NCI-H524 (cell line): ENCODE results near the gene PLPP3.
A peak's percentile ranks its signal among the peaks of the same experiment; 100 is the strongest.
"Not testable (repeated sequence)": the region's sequence is repeated elsewhere in the genome, so short reads cannot be mapped to it uniquely, and the experiment has no call there.

Source experiments
- DNase-seq, 2 experiments: peaks; one replicate each; lab custom pipeline; 2025; lab: John Stamatoyannopoulos, UW

The PLPP3 gene

DNA sequence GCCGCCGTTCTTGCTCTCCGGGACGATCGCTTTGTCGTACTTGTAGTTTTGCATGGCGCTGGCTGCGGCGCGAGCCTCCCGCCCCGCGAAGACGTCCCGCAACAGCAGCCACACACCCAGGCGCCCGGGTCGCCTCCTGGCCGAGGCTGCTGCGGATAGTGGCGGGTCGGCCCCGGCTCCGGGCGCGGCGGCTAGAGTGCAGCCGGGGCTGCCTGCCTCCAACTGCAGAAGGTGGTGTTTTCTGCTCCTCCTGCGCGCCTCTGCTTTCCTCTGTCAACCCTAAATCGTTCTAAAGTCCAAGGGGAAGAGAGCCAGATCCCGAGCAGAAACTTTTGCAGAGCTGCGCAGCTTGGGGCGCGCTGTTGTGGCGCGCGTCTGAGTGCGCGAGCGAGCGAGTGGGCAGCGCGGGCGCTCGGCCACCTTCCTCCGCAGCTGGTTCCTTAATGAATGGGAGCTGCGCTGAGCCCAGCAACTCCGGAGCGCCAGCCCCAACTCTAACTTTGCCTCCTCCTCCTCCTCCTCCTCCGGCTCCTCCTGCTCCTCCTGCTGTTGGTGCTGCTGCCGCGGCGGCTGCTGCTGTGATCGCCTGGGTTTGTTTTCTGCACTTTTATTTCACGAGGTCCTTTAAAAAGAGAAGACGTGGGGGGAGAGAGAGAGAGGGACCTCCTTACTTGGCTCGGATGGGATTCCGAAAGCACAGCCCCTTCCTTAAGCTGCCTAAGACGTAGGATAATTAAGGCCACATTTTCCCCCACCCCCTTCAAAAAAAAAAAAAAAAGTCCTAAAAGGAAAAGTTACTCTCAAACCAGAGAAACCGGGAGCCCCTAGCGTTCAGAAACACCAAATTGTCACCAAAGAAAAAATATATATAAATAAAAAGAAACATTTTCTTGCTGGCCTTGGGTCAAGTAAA, at the start of gene PLPP3:
Gene PLPP3, minus strand, starts transcription at position 601 of the 913 bp plus-strand sequence. Its CDS starts 547 bp downstream, at position 54.
- peak; percentile 87 to 88 for DNase-seq

DNA sequence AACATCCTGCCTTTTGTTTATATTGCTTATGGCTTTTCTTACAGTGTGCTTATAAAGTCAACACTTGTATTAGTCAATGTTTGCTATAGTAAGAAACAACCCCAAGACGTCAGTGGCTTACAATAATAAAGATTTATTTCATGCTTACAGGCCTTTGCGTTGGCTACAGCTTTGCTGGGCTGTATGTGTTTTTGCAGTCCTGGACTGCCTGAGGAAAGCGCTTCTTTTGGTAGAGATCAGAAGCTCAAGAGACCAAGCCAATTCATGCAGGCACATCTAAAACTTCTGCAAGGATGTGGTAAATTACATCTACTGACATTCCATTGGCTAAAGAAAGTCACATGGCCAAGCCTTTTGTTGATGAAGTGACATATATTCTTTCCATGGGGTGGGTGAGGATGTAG, 48.3 kb upstream of the PLPP3 start:
- no peak for DNase-seq

DNA sequence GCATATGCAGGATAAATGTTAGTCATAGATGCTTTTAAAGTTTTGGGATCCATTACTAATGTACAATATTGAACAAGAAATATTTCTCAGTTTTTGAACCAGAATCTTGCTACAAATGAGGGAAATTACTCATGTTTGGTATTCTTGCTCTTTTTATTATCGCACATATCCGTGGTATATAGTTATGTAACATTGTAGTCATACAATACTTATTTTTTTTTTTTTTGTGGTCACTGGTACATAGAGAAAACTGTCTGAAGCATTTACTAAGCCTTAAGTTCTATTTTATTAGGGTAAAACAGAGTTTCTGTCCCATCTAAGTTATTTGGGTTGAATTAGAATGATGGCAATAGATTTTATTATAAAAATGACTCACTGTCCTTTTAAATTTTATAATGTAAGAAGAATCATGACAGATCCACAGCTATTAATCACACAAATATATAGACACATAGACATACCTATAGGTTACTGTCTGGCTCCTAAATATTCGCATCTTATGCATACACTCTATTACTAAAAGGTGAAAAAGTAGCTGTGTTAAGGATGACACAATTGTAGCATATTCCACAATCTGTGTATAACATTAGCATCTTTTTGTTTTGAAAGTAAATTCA, 47.8 kb upstream of the PLPP3 start:
- DNase-seq: no peak

DNA sequence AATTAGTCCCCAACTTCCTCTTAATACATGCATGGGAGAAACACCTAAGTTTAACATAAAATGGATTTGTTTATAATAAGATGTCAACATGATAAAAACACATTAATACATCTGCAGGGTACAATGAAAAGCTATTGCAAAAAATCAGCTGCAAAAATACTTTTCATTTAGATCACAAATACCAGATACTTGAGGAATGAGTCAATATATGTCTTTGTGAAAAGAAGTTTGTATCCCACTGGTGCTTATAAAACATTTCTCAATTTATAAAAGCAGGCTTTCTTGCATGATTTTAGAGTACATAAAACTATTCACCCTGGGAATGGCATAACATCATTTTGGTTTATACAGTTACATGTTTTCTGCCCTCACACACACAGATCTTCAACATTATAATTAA, 47.2 kb upstream of the PLPP3 start:
- no peak for DNase-seq

DNA sequence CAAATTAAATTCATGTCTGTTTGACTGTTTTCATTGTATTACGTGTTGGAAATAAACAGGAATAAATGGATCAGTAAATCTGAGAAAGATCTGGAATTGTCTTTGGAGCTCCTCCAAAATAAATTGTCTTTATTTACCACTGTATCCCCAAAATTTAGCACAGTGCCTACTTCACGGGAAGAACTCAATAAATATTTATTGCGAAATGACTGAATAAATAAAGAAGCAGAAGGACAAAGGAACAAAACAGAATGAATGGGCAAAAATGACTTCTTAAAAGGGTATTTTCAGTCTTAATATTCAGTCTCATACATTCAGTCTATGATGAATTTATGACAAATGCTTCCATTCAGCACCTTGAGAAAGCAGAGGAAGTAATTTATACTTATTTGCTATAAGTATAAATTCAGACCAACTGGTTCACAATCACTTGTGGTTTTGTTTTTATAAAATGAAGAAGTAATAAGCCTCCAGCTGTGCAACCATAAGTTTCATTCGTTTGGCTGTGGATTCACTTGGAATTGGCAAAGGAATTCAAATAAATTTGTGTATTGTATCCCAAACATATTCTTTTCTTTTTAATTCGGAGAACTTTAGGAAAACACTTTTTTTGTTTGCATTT, 46.6 kb upstream of the PLPP3 start:
- no peak for DNase-seq

DNA sequence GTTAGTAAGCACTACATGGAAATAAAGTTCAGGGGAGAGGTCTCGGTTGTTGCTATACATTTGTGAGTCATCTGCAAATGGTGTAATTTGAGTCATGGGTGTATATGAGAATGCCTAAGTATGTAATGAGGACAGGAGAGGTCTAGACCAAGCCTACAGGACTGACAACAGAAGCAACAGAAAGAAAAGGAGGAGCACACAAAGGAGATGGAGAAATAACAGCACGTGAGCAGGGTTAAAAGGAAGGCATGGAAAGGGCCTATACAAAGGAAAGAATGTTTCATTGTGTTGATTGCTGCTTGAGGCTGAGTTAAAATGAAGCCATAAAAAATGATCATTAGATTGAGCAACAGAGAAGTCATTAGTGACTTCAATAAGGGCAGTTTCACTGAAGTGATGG, 37.8 kb upstream of the PLPP3 start:
- no peak for DNase-seq

DNA sequence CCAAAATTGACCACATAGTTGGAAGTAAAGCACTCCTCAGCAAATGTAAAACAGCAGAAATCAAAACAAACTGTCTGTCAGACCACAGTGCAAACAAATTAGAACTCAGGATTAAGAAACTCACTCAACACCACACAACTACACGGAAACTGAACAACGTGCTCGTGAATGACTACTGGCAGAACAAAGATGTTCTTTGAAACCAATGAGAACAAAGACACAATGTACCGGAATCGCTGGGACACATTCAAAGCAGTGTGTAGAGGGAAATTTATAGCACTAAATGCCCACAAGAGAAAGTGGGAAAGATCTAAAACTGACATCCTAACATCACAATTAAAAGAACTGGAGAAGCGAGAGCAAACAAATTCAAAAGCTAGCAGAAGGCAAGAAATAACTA, 31.4 kb upstream of the PLPP3 start:
- DNase-seq: not testable (repeated sequence)

DNA sequence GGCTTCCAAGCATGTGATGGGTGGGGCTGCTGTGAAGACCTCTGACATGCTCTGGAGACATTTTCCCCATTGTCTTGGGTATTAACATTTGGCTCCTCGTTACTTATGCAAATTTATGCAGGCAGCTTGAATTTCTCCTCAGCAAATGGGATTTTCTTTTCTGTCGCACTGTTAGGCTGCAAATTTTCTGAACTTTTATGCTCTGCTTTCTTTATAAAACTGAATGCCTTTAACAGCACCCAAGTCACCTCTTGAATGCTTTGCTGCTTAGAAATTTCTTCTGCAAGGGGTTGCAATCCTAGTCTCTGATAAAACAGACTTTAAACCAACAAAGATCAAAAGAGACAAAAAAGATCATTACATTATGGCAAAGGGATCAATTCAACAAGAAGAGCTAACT, 30.7 kb upstream of the PLPP3 start:
- not testable (repeated sequence) for DNase-seq

DNA sequence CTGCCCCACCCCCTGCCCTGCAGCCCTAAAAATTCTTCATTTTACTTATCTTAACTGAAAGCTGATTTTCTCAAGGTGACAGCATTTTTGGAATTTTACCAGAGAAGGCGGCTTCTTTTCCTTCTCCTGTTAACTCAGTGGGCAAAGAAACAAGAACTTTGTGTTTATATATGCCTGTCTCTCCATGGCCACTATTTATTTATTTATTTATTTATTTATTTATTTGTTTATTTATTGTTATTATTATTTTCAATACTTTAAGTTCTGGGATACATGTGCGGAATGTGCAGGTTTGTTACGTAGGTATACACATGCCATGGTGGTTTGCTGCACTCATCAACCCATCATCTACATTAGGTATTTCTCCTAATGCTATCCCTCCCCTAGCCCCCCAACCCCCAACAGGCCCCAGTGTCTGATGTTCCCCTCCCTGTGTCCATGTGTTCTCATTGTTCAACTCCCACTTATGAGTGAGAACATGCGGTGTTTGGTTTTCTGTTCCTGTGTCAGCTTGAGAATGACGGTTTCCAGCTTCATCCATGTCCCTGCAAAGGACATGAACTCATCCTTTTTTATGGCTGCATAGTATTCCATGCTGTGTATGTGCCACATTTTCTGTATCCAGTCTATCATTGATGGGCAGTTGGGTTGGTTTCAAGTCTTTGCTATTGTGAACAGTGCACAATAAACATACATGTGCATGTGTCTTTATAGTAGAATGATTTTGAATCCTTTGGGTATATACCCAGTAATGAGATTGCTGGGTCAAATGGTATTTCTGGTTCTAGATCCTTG, 16.2 kb upstream of the PLPP3 start:
- not testable (repeated sequence) for DNase-seq

DNA sequence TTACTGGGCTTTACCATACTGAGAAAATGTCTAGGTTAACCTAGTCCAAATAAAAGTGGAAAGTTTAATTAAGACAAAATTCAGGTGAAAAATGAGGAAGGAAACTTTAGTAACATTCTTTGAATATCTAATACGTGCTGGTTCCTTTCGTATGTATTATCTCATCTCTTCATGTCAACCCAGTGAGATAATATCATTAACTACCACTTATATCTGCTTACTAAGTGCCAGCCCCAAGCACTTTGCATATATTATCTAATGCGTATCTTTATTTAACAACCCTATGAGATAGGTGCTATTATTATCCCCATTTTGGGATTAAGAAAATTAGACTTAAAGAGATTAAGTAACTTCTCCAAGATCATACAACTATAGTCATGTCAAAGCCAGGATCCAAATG, 12.5 kb upstream of the PLPP3 start:
- DNase-seq: peak in 1 of 2 experiments; percentile 65

DNA sequence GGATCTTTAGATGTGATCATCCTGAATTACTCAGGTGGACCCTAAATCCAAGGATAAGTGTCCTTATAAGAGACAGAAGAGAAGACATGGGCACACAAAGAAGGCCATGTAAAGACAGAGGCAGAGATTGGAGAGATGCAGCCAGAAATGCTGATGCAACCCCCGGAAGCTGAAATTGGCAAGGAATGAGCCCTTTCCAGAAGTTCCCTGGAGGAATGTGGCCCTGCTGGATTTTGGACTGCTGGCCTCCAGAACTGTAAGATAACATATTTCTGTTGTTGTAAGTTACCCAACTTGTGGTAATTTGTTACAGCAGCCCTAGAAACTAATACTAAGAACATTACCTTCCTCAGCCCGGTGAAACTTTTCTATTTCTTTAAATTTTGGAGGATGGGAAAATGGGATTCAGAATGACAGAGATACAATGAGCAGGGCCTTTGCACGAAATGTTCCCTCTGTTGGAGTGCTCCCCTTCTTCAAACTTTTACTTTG, 11.2 kb upstream of the PLPP3 start:
- no peak for DNase-seq

DNA sequence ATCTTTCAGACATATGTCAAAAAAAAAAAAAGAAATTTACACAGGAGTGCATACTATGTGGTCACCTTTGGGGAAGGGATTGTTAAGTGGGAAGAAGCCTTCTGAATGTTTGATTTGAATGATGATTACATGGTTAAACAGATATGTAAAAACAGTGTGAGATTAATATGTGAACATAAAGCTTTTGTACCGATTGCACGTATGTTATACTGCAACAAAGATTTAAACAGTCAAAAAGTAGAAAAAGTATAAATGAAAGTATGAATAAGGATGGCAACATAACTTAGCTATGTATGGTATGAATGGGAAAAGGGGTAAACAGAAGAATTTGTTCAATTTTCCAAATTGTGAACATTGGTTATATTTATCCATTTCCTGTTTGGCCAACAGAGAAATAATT, 10.0 kb upstream of the PLPP3 start:
- no peak for DNase-seq

DNA sequence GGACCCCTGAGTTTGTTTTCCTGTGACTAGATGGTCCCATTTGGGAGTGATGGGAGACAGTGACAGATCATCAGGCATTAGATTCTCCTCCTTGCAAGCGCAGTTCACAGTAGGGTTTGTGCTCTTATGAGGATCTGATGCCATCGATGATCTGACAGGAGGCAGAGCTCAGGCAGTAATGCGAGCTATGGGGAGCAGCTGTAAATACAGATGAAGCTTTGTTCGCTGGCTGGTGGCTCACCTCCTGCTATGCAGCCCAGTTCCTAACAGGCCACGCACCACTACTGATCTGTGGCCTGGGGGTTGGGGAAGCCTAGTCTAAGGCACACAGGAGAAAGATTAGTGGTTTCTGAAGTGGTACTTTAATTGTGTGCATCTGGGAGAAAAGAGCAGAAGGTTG, 7.1 kb upstream of the PLPP3 start:
- no peak for DNase-seq

DNA sequence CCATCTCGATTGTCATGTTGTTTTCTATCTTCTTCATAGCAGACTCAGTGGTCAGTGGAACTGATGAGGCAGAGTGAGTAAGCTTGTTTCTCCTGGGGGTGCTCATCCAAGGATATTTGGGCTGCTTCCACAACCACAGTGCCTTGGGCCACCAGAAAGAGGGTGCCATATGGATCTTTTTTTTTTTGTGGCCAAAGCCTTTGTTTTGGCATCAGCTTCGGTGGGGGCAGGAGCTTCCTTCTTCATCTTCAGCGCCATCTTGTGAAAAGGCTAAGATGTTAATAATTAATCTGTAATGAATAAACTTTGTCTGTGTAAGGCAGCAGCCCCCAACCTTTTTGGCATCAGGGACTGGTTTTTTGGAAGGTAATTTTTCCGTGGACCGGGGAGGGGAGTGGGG, 6.6 kb upstream of the PLPP3 start:
- DNase-seq: peak; percentile 8 to 24

DNA sequence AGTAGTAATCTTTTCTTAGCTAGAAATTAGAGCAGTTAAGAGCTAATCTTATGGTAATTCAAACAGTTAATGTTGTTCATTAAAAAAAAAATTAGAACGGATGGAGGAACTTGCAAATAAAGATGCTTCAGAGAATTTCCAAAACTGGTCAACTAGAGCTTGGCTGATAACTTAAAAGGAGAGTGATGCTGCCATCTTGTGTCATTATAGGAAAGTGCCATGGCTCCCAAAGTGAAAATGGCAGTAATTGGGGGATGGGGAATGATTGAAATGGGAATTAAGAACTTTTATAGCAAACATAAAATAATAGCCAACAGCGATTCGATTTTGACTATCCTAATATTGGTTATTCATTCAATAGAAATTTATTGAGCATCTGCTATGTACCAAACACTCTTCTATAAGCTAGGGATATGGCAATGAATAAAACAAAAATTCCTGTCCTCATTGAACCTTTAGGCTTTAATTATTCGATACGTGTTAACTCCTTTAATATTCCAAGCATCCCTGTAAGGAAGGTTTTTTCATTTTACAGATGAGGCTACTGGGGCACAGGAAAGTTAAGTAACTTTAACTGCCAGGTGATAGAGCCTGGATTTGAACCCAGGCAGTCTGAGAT, 5.7 kb upstream of the PLPP3 start:
- peak in 1 of 2 experiments; percentile 63 for DNase-seq

DNA sequence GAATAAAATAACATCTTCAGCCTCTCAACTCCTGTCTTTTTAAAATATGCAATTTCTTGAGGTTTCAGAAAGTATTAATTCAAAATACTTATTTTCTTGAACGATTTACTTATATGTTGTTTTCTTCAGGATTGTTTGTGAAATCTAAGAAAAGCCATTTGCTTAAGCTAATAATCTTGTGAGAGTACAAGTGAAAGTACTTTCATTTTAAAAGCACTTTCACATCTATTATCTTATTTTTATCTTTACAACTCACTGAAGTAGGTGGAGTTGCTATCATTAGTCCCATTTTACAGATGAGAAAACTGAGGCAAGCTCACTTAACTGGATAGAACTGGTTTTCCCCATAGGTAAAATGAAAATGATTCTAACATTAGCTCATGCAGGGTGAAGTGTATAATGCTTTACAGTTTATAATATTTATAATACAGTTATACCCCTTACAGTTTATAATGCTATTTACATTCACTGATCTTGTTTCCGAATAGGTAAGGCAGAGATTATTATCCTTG, 4.7 kb upstream of the PLPP3 start:
- no peak for DNase-seq

DNA sequence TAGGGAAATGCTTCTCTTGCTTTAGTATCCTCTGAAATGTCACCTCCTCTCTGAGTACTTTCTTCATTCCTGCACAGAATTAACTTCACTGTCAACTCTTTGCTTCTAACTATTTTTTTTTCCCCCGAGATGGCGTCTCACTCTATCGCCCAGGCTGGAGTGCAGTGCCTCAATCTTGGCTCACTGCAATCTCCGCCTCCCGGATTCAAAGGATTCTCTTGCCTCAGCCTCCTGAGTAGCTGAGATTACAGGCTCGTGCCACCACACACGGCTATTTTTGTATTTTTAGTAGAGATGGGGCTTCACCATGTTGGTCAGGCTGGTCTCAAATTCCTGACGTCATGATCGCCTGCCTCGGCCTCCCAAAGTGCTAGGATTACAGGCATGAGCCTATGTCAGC, 1.4 kb upstream of the PLPP3 start:
- DNase-seq: no peak

DNA sequence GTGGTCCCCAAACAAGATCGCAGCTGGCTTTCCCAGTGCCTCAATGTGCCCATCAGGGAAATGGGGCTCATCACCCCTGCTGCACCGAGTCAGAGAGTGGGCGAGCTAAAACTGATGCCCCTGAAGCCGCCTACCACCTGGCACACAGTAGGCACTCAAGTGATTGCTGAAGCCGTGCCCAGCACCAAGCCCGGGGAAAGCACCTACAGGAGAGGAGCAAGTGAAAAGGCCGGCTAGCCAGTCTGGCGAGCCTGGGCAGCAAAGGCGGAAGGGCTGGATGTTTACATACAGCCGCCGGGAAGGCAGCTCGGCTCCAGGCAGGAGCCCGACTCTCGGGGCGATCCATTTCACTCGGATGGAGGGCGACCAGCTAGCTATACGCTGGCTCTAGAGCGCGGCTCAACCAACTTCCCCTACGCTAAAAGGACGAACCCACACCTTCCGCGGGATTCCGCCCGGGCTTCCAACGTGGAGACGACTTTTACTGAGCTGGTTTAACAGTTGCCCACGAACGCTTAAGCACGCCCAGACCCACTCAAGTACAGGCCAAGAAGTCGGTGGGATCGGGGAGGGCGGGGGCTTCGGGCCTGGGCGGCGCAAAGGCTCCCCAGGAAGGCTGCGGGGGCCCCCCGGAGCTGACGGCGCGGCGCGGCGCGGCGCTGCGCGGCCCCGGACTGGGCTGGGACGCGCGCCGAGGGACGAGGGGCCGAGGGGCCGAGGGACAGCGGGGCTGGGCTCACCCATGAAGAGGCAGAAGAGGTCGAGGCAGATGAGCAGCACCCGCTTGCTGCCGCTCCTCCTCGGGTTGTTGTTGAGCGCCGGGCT, 1.0 kb downstream of the PLPP3 start:
- peak; percentile 33 to 53 for DNase-seq

DNA sequence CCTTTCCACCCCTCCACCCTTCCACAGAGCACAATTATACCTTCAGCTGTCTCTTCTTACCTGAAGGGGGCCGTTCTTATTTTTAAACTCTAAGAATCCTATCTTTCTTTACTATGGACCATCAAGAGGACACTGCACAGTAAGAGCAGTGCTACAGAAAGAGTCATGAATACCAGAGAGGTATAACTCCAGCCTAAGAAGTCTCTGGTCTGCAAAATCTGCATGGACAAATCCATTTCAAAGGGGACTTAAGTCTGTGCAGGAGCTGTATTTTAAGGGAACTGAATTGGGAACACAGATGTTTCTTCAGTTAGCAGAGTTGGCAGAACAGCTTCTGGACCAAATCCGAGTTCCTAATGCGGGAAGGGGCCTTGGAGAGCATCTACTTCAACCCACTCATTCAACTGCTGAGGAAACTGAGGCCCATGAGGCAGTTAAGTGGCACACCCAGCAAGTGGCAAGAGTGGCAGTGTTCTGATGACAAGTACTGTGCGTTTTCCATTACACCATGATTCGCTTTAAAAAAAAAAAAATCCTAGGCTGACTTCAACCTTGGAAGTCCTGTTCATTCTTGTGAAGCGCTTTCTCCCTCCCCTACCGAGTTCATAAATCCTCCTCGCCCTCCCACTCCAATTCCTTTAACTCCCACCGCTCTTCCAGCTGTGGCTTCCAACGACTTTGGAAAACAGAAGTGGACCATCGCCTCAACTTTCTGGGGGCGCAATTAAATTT, 1.8 kb downstream of the PLPP3 start:
- peak in 1 of 2 experiments; percentile 49 for DNase-seq
